Measurements from ENCODE around the gene C14orf180.

Gene C14orf180

DNA sequence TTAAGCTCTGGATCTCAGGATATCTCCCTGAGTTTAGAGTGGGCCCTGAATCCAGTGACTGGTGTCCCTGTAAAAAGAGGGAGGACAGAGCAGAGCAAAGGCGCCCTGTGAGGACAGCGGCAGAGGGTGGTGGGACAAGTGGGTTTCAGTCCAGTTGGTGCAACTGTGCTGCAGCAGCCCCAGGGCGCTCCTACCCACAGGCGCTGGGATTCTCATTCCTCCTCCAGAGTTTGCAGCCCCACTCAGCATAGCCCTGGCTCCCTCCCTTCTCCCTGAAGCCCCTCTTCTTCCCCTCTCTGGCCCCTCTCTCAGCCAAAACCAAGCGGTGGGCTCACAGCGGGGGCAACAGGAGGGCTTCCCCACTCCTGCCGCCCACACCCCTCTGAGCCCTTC, 23.4 kb downstream of the C14orf180 start:
- H3K36me3 ChIP-seq (ENCODE audit: insufficient read depth, insufficient read length, low read length), result no peaks in the 10 kb centered on the region
- no peaks in the 10 kb centered on the region for H3K9me3 ChIP-seq (ENCODE audit: insufficient read depth, low read length)
- H3K27me3 ChIP-seq (ENCODE audit: insufficient read depth, insufficient read length), result peaks cover 29% of the 10 kb centered on the region
- no peak overlapping the region for H3K9ac ChIP-seq (ENCODE audit: insufficient read length, low read depth)
- H3K4me3 ChIP-seq (ENCODE audit: insufficient read length, low read depth), result no peak overlapping the region
- H3K4me1 ChIP-seq (ENCODE audit: insufficient read depth, insufficient read length), result peaks cover 6% of the 10 kb centered on the region
- no peak for DNase-seq (ENCODE audit: low read depth, low spot score)
- TF ChIP-seq YY1 (IDR thresholded peaks at IDR 0.05; ENCODE audit: insufficient read depth, insufficient read length) (no peak), SUZ12 (IDR thresholded peaks at IDR 0.05; ENCODE audit: extremely low read depth, insufficient read depth, insufficient read length) (no peak)

DNA sequence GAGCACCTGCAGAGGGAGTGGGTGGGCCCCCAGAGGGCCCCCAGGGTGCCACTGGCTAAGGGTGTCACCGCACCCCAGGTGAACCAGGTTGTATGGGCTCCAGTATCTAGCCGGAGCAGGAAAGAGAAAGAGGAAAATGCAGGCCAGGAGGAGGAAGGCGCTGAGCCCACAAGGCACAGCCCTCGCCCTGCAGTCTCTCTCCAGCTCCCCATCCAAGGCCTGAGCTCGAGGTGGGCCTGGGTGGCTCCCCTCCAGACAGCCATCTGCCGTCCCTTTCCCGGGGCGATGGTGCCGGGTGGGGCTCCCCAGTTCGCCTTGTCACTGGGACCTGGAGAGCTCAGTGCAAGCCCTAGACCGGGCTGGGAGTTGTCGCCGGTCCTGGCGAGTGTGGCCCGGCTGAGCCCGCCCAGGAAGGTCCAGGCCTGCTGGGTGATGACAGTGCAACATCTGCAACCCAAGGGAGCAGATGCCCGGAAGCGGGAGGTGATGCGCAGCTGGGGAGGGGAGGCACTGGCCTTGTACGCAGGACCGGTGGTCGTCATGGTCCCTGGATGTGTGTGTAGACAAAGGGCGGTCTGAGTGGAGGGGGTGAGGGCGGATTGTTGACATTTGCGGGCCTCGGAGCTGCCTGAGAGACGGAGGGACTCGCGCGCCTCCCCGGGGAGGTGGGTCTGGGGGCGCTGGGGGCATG, 24.3 kb downstream of the C14orf180 start:
- Histone ChIP-seq H3K9me3 (ENCODE audit: insufficient read depth, low read length) (no peaks in the 10 kb centered on the region), H3K4me1 (ENCODE audit: insufficient read depth, insufficient read length) (peaks cover 6% of the 10 kb centered on the region), H3K4me3 (ENCODE audit: insufficient read length, low read depth) (peak overlapping the region; percentile 46), H3K27me3 (ENCODE audit: insufficient read depth, insufficient read length) (peaks cover 37% of the 10 kb centered on the region), H3K9ac (ENCODE audit: insufficient read length, low read depth) (peak overlapping the region; percentile 85), H3K36me3 (ENCODE audit: insufficient read depth, insufficient read length, low read length) (no peaks in the 10 kb centered on the region)
- no peak for TF ChIP-seq ZNF274 (IDR thresholded peaks at IDR 0.05; ENCODE audit: low read depth, low read length)
- no peak for TF ChIP-seq SUZ12 (IDR thresholded peaks at IDR 0.05; ENCODE audit: extremely low read depth, insufficient read depth, insufficient read length)
- TF ChIP-seq YY1 (IDR thresholded peaks at IDR 0.05; ENCODE audit: insufficient read depth, insufficient read length), result no peak
- no peak for DNase-seq (ENCODE audit: low read depth, low spot score)

DNA sequence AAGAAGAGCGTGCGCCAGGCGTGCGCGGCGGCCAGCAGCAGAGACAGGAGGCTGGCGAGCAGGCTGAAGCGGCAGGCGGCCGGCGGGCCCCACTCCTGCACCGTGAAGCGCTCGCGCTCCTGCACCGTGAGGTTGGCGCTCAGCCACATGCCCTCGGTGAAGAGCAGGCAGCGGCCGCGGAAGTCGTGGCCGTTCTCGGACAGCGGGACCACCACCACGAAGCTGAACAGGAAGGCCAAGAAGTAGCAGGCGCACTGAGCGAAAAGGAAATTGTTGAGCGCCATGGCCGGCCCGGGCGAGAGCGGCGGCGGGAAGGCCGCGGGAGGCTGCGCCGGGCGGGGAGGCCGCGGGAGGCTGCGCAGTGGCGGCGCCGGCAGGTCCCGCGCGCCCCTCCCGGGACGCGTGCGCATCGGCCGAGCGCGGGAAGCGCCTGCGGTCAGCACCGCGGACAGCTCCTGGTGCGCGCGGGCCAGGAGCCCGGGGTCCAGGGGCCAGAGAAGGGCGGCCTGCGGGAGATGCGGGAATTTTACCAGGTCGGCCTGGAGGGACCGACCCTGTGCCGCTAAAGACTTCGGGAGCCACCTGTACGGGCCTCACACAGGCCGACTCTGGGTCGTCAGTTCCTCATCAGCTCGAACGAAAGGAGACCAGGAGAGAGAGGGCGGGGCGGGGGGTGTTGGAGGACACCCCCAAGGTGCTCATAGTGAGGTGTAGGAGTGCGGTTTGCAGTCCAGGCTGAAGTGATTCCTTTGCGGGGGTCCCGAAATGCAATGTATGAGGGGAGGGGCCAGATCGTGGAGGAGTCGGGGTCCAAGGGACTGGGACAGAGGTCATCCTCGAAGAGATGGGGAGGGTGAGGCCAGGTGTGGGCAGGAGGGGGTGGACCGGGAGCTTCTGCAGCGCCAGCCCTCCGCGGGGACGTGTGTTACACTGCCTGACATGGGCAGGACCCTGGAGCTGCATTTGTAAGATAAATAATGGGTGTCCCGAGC, 25.2 kb downstream of the C14orf180 start, which contains the start of gene TMEM179:
TMEM179 (minus strand) TSS at position 315 of the 992 bp plus-strand sequence; CDS start at position 284, 31 bp downstream.
- TF ChIP-seq SUZ12 (IDR thresholded peaks at IDR 0.05; ENCODE audit: extremely low read depth, insufficient read depth, insufficient read length) (no peak), ZNF274 (IDR thresholded peaks at IDR 0.05; ENCODE audit: low read depth, low read length) (no peak), YY1 (IDR thresholded peaks at IDR 0.05; ENCODE audit: insufficient read depth, insufficient read length) (no peak)
- DNase-seq (ENCODE audit: low read depth, low spot score), result peak; percentile 40
- H3K36me3 ChIP-seq (ENCODE audit: insufficient read depth, insufficient read length, low read length), result no peaks in the 10 kb centered on the region
- no peaks in the 10 kb centered on the region for H3K9me3 ChIP-seq (ENCODE audit: insufficient read depth, low read length)
- H3K9ac ChIP-seq (ENCODE audit: insufficient read length, low read depth), result peak within 1 kb of the TSS; percentile 85
- H3K27me3 ChIP-seq (ENCODE audit: insufficient read depth, insufficient read length), result peaks cover 45% of the 10 kb centered on the region
- peaks cover 6% of the 10 kb centered on the region for H3K4me1 ChIP-seq (ENCODE audit: insufficient read depth, insufficient read length)
- H3K4me3 ChIP-seq (ENCODE audit: insufficient read length, low read depth), result peak within 1 kb of the TSS; percentile 46

DNA sequence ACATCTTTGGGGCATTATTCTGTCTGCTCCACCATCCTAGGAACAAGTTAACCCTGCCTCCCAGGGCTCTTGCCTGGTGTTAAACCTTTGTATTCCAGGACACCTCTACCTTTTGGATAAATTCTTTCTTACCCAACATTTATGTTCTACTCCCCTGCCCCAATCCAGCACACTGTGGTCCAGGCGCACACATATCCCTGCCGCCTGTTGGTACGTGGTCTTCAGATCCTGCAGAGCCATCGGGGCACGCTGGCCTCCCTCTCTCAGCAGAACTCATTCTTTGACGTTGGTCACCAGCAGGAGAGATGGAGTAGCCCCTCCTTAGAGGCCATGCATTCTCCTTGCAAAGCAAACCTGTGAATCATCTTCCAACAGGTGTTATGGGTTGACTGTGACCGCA, 30.1 kb downstream of the C14orf180 start:
- Histone ChIP-seq H3K36me3 (ENCODE audit: insufficient read depth, insufficient read length, low read length) (no peaks in the 10 kb centered on the region), H3K4me3 (ENCODE audit: insufficient read length, low read depth) (no peak overlapping the region), H3K9ac (ENCODE audit: insufficient read length, low read depth) (no peak overlapping the region), H3K27me3 (ENCODE audit: insufficient read depth, insufficient read length) (peaks cover 49% of the 10 kb centered on the region), H3K9me3 (ENCODE audit: insufficient read depth, low read length) (no peaks in the 10 kb centered on the region), H3K4me1 (ENCODE audit: insufficient read depth, insufficient read length) (peaks cover 3% of the 10 kb centered on the region)
- DNase-seq (ENCODE audit: low read depth, low spot score), result no peak
- TF ChIP-seq YY1 (IDR thresholded peaks at IDR 0.05; ENCODE audit: insufficient read depth, insufficient read length) (no peak), SUZ12 (IDR thresholded peaks at IDR 0.05; ENCODE audit: extremely low read depth, insufficient read depth, insufficient read length) (no peak), ZNF274 (IDR thresholded peaks at IDR 0.05; ENCODE audit: low read depth, low read length) (no peak)

DNA sequence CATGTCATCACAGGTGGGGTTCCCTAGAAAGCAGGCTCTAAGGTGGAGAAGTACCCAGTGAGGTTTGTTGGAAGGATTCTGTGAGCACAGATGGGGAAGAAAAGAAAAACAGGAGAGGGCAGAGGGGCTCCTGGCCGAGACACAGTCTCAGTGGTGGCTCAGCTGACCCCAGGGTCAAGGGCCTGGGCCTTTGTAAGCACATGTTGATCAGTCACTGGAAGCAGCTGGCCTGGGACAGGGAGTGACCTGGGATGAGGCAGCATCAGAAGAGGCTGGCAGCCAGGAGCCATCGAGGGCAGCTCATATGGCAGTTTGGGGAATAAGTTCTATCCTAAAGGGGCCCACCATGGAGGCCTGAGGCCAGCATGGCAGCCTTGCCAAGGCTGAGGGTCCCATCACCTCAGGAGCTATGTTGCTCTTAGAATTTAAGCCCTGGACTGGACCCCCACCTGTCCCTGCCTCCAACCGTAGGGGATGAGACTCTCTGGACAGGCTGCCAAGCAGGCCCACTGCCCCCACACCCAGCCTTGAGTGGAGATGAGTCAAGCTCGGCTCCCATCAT, 31.3 kb downstream of the C14orf180 start:
- no peaks in the 10 kb centered on the region for H3K4me1 ChIP-seq (ENCODE audit: insufficient read depth, insufficient read length)
- no peak overlapping the region for H3K4me3 ChIP-seq (ENCODE audit: insufficient read length, low read depth)
- no peaks in the 10 kb centered on the region for H3K36me3 ChIP-seq (ENCODE audit: insufficient read depth, insufficient read length, low read length)
- H3K27me3 ChIP-seq (ENCODE audit: insufficient read depth, insufficient read length), result peaks cover 43% of the 10 kb centered on the region
- no peak overlapping the region for H3K9ac ChIP-seq (ENCODE audit: insufficient read length, low read depth)
- no peak for DNase-seq (ENCODE audit: low read depth, low spot score)
- H3K9me3 ChIP-seq (ENCODE audit: insufficient read depth, low read length), result no peaks in the 10 kb centered on the region
- TF ChIP-seq SUZ12 (IDR thresholded peaks at IDR 0.05; ENCODE audit: extremely low read depth, insufficient read depth, insufficient read length), result no peak
- no peak for TF ChIP-seq ZNF274 (IDR thresholded peaks at IDR 0.05; ENCODE audit: low read depth, low read length)
- no peak for TF ChIP-seq YY1 (IDR thresholded peaks at IDR 0.05; ENCODE audit: insufficient read depth, insufficient read length)

DNA sequence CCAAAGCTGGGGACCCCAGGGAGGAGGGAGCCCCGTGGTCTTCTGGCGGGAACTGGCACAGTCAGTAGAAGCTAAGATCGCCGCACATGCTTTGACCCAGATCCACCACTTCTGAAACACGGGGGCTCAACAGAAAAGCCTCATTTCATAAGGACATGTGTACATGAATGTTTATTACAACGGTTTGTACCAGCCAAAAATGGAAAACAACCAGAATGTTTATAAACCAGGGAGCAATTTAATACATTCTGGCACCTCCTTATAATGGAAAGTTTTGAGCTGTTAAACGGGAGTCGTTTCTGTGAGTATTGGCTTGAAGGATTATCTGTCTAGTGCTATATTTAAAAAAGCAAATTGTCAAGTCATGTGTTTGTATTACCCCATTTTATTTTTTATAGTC, 32.3 kb downstream of the C14orf180 start:
- H3K9ac ChIP-seq (ENCODE audit: insufficient read length, low read depth), result no peak overlapping the region

More for the DNA sequence above, 32.3 kb downstream of the C14orf180 start:
- TF ChIP-seq SUZ12 (IDR thresholded peaks at IDR 0.05; ENCODE audit: extremely low read depth, insufficient read depth, insufficient read length) (no peak), YY1 (IDR thresholded peaks at IDR 0.05; ENCODE audit: insufficient read depth, insufficient read length) (no peak), ZNF274 (IDR thresholded peaks at IDR 0.05; ENCODE audit: low read depth, low read length) (no peak)
- no peak for DNase-seq (ENCODE audit: low read depth, low spot score)
- Histone ChIP-seq H3K9me3 (ENCODE audit: insufficient read depth, low read length) (no peaks in the 10 kb centered on the region), H3K4me3 (ENCODE audit: insufficient read length, low read depth) (no peak overlapping the region), H3K27me3 (ENCODE audit: insufficient read depth, insufficient read length) (peaks cover 36% of the 10 kb centered on the region), H3K36me3 (ENCODE audit: insufficient read depth, insufficient read length, low read length) (no peaks in the 10 kb centered on the region), H3K4me1 (ENCODE audit: insufficient read depth, insufficient read length) (no peaks in the 10 kb centered on the region)
